Mesothelial cell of epicardium (in vitro differentiated cells): ENCODE results near the gene DEPDC5. TPM values are rescaled to one million over a fixed set of nuclear protein-coding genes. Genes with fewer than 3 reads are reported as not detected.

Experiments used
- DNase-seq, 2 experiments: peaks; one replicate each; pipeline ENCODE4 v3.0.0; 2021; ENCODE audit warnings: low spot score in 2 of 2; ENCODE audit not compliant: unreplicated experiment in 2 of 2
- H3K27ac Mint-ChIP-seq: 2 replicates; pipeline ENCODE4 v1.8.0; 2021; ENCODE audit warnings: mixed read lengths
- H3K27me3 Mint-ChIP-seq: 2 replicates; pipeline ENCODE4 v1.8.0; 2021; ENCODE audit warnings: low read depth, mixed read lengths
- H3K36me3 Mint-ChIP-seq: 2 replicates; pipeline ENCODE4 v1.8.0; 2021; ENCODE audit warnings: mixed read lengths
- H3K4me1 Mint-ChIP-seq: 2 replicates; pipeline ENCODE4 v1.8.0; 2021; ENCODE audit warnings: mixed read lengths
- H3K4me3 Mint-ChIP-seq: 2 replicates; pipeline ENCODE4 v1.8.0; 2021; ENCODE audit warnings: mild to moderate bottlenecking, moderate library complexity, mixed read lengths
- H3K9me3 Mint-ChIP-seq: 2 replicates; pipeline ENCODE4 v1.8.0; 2021; ENCODE audit warnings: mixed read lengths
- total RNA-seq: library from RNA; stranded (reverse); gene quantifications from 3 replicates; pipeline ENCODE4 v1.2.1, GENCODE V29; 2021
- TF ChIP-seq, protein P1 (sequence below): fragments of 200-600 bp; sonication (generic); IDR thresholded peaks from one replicate; pipeline ENCODE4 v1.5.0; 2021; ENCODE audit warnings: antibody characterized with exemption; ENCODE audit not compliant: unreplicated experiment

DEPDC5 gene
- total RNA-seq, 1 donor from 2014 or later: 38.3 TPM

DNA sequence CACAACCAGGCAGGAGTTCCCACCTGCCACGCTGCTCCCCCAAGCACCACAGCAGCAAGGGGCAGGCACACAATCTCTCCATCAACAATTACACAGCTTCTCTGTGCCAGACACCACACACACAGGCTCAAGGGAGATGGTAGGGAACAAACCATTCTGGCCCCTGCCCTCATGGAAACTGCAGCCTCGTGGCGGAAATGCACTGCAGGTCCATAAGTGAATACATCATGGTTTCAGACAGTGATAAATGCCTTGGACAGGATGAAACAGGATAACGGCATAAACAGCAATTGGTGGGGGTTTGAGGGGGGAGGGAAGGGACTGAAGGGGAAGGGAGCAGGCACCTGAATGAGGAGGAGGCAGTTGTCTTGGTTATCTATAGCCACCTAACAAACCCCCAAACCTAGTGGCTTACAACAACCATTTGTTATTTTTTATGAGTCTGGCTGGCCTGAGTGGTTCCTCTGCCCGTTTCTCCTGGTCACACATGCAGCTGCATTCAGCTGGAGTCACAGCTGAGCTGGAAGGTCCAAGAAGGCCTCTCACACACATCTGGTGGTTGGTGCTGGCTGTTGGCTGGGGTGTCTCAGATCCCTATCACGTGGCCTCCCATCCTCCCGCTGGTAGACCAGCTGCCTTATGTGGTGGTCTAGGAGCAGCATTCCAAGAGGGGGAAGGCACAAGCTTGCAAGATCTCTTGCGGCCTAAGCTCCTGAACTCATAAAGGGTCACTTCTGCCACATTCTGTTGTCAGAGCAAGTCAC is 175.5 kb downstream of the DEPDC5 start:
- H3K4me1 Mint-ChIP-seq: peaks cover 11% of the 10 kb centered on the region
- no peak overlapping the region for H3K4me3 Mint-ChIP-seq
- TF ChIP-seq, protein P1, sequence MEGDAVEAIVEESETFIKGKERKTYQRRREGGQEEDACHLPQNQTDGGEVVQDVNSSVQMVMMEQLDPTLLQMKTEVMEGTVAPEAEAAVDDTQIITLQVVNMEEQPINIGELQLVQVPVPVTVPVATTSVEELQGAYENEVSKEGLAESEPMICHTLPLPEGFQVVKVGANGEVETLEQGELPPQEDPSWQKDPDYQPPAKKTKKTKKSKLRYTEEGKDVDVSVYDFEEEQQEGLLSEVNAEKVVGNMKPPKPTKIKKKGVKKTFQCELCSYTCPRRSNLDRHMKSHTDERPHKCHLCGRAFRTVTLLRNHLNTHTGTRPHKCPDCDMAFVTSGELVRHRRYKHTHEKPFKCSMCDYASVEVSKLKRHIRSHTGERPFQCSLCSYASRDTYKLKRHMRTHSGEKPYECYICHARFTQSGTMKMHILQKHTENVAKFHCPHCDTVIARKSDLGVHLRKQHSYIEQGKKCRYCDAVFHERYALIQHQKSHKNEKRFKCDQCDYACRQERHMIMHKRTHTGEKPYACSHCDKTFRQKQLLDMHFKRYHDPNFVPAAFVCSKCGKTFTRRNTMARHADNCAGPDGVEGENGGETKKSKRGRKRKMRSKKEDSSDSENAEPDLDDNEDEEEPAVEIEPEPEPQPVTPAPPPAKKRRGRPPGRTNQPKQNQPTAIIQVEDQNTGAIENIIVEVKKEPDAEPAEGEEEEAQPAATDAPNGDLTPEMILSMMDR: no peak
- peak overlapping the region; percentile 26 for H3K27ac Mint-ChIP-seq
- no peaks in the 10 kb centered on the region for H3K9me3 Mint-ChIP-seq
- H3K27me3 Mint-ChIP-seq: no peaks in the 10 kb centered on the region
- no peak for DNase-seq
- no peaks in the 10 kb centered on the region for H3K36me3 Mint-ChIP-seq

DNA sequence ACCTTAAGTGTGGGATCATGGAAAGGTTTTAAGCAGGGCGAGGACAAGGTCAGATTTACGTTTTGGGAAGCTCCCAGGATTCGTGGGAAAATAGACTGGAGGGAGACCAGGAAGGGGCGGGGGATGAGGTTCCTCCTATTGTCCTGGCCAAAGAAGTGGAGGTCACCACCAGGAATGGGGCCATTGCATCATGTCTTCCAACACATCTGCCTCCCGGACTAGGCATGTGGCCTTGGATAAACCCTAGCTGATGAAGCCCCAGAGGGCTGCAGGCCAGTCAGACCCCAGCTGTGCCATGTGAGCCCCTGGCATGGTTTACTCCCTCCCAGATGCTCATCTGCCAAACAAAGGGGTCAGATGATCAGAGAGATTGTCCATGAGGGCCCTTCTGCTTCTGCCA is 179.0 kb downstream of the DEPDC5 start:
- H3K27ac Mint-ChIP-seq: no peak overlapping the region
- H3K36me3 Mint-ChIP-seq: no peaks in the 10 kb centered on the region
- H3K27me3 Mint-ChIP-seq: no peaks in the 10 kb centered on the region
- H3K4me1 Mint-ChIP-seq: peaks cover 9% of the 10 kb centered on the region
- no peaks in the 10 kb centered on the region for H3K9me3 Mint-ChIP-seq
- no peak overlapping the region for H3K4me3 Mint-ChIP-seq
- DNase-seq: no peak
- TF ChIP-seq, protein P1: no peak

DNA sequence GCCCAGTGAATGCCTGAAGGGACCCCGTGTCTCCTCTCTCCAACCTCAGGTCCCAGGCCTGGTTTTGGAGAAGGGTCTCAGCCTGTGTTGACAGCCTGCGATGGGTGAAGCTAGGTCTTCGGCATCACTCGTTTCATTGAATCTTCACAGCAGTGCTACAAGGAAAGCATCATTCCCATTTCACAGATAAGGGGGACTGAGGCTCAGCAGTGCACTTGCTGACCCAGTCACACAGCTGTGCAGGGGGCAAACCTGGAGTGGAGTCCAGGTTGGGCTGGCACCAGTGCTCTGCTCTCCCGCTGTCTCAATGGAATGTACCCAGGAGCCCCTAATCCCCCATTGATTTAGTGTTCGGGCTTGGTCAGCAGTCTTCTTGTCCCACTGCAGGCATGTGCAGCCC is 179.6 kb downstream of the DEPDC5 start:
- no peaks in the 10 kb centered on the region for H3K9me3 Mint-ChIP-seq
- H3K4me3 Mint-ChIP-seq: no peak overlapping the region
- TF ChIP-seq, protein P1: no peak
- no peaks in the 10 kb centered on the region for H3K36me3 Mint-ChIP-seq
- no peaks in the 10 kb centered on the region for H3K27me3 Mint-ChIP-seq
- H3K27ac Mint-ChIP-seq: no peak overlapping the region
- DNase-seq: no peak
- peaks cover 9% of the 10 kb centered on the region for H3K4me1 Mint-ChIP-seq

DNA sequence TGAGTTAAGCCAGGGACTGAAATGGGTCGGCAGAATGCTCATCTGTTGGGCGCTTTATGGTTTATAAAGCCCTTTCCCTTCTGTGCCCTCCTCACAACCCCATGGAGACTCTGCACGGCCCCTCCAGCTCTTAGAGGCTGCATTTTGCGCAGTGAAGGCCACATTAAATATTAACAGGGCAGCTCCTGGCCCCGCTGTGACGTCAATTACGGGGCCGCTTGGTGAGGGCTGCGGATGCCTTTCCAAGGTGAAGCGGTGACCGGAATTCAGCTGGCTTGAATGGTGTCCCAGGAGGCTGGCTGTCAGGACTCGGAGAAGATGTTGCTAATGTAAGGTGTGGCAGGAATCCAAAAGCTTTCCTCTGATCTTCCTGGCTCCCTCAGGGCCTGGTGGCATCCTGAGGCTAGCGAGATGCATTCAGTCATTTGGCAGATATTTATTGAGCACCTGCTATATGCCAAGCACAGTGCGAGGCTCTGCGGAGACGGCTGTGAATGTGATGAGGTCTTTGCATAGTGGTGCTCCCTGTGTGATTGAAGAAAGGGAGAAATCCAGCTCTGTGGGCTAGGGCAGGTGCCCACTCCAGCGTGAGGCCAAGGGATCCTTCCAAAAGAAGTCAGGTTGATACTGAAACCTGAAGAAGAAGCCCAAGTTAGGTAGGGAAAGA is 180.1 kb downstream of the DEPDC5 start:
- TF ChIP-seq, protein P1: no peak
- H3K9me3 Mint-ChIP-seq: no peaks in the 10 kb centered on the region
- no peak for DNase-seq
- peaks cover 8% of the 10 kb centered on the region for H3K4me1 Mint-ChIP-seq
- H3K27me3 Mint-ChIP-seq: no peaks in the 10 kb centered on the region
- no peak overlapping the region for H3K27ac Mint-ChIP-seq
- H3K4me3 Mint-ChIP-seq: no peak overlapping the region
- no peaks in the 10 kb centered on the region for H3K36me3 Mint-ChIP-seq

DNA sequence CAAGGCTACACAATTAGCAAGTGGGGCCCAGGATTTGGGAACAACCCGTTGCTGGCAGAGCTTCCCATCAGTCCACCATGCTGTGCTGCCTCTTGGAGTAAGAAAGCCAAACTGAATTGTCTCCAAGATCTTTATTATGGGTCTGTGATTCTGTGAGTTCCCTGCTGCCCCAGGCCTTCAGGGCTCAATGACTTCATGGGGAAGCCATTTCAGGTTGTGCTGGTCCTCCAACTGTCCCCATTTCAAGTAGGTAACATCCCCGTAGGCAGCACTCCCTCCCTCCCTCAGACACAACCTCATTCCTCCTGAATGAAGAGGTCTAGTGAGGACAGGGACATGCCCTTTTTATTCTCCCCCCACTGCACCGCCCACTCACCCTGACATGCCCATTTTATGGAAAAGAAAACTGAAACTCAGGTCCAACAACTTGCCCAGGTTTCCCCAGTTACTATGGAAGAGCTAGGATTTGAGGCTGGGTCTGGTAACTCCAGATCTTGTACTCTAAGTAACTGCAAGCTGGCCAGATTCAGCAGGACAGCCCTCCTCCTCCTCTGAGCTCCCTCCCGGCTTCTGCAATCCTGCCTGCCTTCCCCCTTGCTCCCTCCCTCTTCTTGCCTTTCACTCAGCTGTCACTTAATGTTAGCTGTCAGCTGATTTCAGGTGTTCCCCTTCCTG is 182.3 kb downstream of the DEPDC5 start:
- H3K9me3 Mint-ChIP-seq: no peaks in the 10 kb centered on the region
- no peak overlapping the region for H3K4me3 Mint-ChIP-seq
- no peaks in the 10 kb centered on the region for H3K4me1 Mint-ChIP-seq
- DNase-seq: no peak
- TF ChIP-seq, protein P1: no peak
- H3K27ac Mint-ChIP-seq: no peak overlapping the region
- H3K36me3 Mint-ChIP-seq: no peaks in the 10 kb centered on the region
- no peaks in the 10 kb centered on the region for H3K27me3 Mint-ChIP-seq
